ENCODE data around the gene DRD2.

DNA sequence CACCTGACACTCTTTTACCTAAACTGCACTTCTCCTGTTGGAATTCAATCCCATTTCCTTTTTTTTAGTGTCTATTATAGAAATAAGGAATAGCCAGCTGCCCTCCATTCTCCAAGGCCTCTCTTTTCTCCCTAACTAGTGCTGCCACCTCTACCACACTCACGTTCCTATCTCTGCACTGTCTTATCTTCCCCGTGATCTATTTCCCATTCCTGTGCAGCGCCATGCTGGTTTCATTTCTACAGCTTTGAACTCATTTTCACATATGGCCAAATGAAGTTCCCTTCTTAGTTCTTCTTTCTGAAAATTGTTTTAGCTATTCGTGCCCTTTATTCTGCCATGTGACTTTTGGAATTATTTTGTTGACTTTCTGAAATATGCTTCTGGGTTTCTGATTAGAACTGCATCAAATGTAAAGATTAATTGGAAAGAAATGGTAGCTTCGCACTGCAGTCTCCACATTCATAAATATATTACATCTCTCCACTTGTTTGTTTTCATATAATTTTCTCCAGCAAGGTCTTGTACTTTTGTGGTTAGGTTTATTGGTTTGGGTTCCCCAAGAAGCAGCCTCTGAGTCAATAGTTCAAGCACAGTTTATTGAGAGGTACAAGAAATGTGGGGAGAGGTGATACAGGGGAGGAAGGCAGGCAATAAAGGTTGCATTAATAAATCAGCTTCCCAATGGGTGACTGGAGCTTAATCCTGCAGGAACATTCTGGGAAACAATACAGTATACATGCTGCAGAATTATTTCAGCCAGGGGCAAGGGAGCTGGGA, 43.7 kb upstream of the DRD2 start:
- TF ChIP-seq CTCF (IDR thresholded peaks at IDR 0.05; ENCODE audit: low read length) = no peak
- no peak for TF ChIP-seq EZH2 (optimal IDR thresholded peaks at IDR 0.05; ENCODE audit: low read depth, low read length)
- no peak for TF ChIP-seq EZH2phosphoT487 (IDR thresholded peaks at IDR 0.05; ENCODE audit: low read length)

Data from MM.1S (cell line).